Sigmoid colon (tissue), 7 donors: ENCODE results near the gene RERGL. TPM values are rescaled to one million over a fixed set of nuclear protein-coding genes. Genes with fewer than 3 reads are reported as not detected.

ENCODE experiments used
- DNase-seq: peaks from one replicate; pipeline ENCODE4 v3.0.0-alpha.2; 2019
- H3K27ac ChIP-seq, 4 donors: fragments of 200-600 bp; sonication (generic); one replicate each; pipeline ENCODE4 v1.5.1; 2016 to 2019; ENCODE audit warnings: mild to moderate bottlenecking in 1 of 4
- H3K27me3 ChIP-seq, 3 donors: fragments of 200-600 bp; sonication (generic); one replicate each; pipeline ENCODE4 v1.5.1; 2019; ENCODE audit warnings: mild to moderate bottlenecking in 1 of 3
- H3K36me3 ChIP-seq, 4 donors: fragments of 200-600 bp; sonication (generic); one replicate each; pipeline ENCODE4 v1.5.1; 2016 to 2019
- H3K4me1 ChIP-seq, 4 donors: fragments of 200-600 bp; sonication (generic); one replicate each; pipeline ENCODE4 v1.5.1; 2017 to 2019
- H3K4me3 ChIP-seq, 4 donors: fragments of 200-600 bp; sonication (generic); one replicate each; pipeline ENCODE4 v1.5.1; 2017 to 2019; ENCODE audit warnings: mild to moderate bottlenecking in 2 of 4, moderate library complexity in 1 of 4
- H3K9me3 ChIP-seq, 4 donors: fragments of 200-600 bp in 3 of 4; sonication (generic) in 3 of 4; one replicate each; pipeline versions ENCODE4 v1.5.1 to v1.6.1; 2013 to 2019
- EP300 ChIP-seq, 4 donors: sonication (generic); formaldehyde crosslinking; IDR thresholded peaks; one replicate each; pipeline ENCODE4 v1.6.1; 2017; ENCODE audit warnings: antibody characterized with exemption in 4 of 4
- POLR2A ChIP-seq, 2 donors: fragments of 450-650 bp; IDR thresholded peaks; one replicate each; pipeline ENCODE4 v1.6.1; 2016; ENCODE audit warnings: antibody characterized with exemption in 2 of 2, mild to moderate bottlenecking in 2 of 2, moderate library complexity in 2 of 2
- POLR2AphosphoS5 ChIP-seq, 4 donors: sonication (generic); formaldehyde crosslinking; IDR thresholded peaks; one replicate each; pipeline ENCODE4 v1.6.1; 2017; ENCODE audit warnings: antibody characterized with exemption in 4 of 4
- WGBS, 2 donors: extraction: QIAGEN DNeasy Blood & Tissue Kit; methylation state at CpG; one replicate each; pipeline ENCODE4 v1.1.7; 2013; 5-methylcytosine and 5-hydroxymethylcytosine counted together
- intact Hi-C: fragments of 100-400 bp; cut with DNase I; formaldehyde crosslinking; loops from one replicate; pipeline ENCODE4 v1.15.1; 2023
- polyA plus RNA-seq, 3 donors: library from polyadenylated mRNA; stranded (reverse); fragments of 200-250 nt; gene quantifications; one replicate each; pipeline ENCODE4 v1.2.3, GENCODE V29; 2013
- total RNA-seq, 4 donors: library from RNA; depleted of rRNA; stranded (reverse); fragments of >200 nt; gene quantifications; one replicate each; pipeline ENCODE4 v1.1.0, GENCODE V29; 2016
- TF ChIP-seq, protein P1 (sequence below), 4 experiments: fragments of 450-650 bp in 3 of 4; fragments of 200-600 bp in 1 of 4; IDR thresholded peaks; one replicate each; pipeline ENCODE4 v1.5.1; 2016 to 2019; ENCODE audit warnings: antibody characterized with exemption in 4 of 4, mild to moderate bottlenecking in 3 of 4, moderate library complexity in 2 of 4
- donor health status: healthy with polysubstance abuse.
- donor health status: Bipolar disorder and iron deficiency.
- donor health status: healthy.

RERGL gene
- total and polyA plus RNA-seq, 7 donors, result 2.5 to 14.6 (median 3.4) TPM; not detected in 2

DNA sequence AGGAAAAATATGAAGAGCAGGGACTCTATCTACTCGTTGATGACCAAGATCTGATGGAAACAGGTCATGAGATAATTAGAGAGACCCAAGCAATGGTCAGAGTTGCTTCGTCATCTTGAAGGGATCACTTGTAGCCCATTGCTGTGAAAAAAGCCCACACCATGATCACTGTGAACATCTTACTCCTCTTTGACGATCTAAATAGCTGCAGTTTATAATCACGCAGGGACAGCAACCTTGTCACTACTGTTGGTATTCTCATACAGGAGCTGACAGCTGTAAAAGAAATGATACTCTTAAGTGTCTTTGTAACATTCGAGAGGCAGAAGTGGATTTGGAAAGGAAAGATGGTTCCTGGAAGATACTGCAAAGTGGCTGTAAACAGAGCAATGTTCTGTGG, 33.7 kb upstream of the RERGL start:
- H3K4me1 ChIP-seq, result no peaks in the 10 kb centered on the region
- no peaks in the 10 kb centered on the region for H3K27me3 ChIP-seq
- 64 to 78% methylated on average over 5 of the region's 5 CpGs for WGBS, 2 donors

DNA sequence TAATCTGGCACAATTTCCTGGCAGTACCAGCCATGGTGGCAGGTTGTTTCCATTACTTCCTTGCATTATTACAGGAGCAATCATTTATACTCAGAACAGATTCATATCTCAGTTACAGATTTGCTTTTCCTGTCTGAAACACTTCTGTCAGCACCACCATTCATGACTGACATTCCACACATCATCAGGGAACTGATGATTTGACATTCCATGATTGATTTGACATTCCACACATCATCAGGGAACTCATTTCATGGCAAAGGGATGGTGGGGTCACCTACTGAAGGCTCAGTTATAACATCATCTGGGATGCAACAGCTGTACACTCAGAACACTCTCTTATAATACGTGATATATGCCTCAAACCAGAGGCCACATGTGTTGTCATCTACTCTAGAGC, 30.9 kb upstream of the RERGL start:
- Histone ChIP-seq H3K36me3 (no peaks in the 10 kb centered on the region), H3K27me3 (no peaks in the 10 kb centered on the region), H3K4me3 (no peak overlapping the region), H3K4me1 (no peaks in the 10 kb centered on the region), H3K9me3 (peaks cover 0 to 5% (median 0%) of the 10 kb centered on the region in 4 donors), H3K27ac (no peak overlapping the region)
- TF ChIP-seq POLR2AphosphoS5 (IDR thresholded peaks at IDR 0.05), result no peak
- TF ChIP-seq, protein P1, sequence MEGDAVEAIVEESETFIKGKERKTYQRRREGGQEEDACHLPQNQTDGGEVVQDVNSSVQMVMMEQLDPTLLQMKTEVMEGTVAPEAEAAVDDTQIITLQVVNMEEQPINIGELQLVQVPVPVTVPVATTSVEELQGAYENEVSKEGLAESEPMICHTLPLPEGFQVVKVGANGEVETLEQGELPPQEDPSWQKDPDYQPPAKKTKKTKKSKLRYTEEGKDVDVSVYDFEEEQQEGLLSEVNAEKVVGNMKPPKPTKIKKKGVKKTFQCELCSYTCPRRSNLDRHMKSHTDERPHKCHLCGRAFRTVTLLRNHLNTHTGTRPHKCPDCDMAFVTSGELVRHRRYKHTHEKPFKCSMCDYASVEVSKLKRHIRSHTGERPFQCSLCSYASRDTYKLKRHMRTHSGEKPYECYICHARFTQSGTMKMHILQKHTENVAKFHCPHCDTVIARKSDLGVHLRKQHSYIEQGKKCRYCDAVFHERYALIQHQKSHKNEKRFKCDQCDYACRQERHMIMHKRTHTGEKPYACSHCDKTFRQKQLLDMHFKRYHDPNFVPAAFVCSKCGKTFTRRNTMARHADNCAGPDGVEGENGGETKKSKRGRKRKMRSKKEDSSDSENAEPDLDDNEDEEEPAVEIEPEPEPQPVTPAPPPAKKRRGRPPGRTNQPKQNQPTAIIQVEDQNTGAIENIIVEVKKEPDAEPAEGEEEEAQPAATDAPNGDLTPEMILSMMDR (IDR thresholded peaks at IDR 0.05), result no peak
- intact Hi-C loops, result no loop called here
- WGBS, 2 donors, result 43 to 82% methylated on average over 1 of the region's 1 CpG
- DNase-seq, result no peak

More for the DNA sequence above, 33.7 kb upstream of the RERGL start:
- no peak overlapping the region for H3K27ac ChIP-seq
- H3K9me3 ChIP-seq, result peaks cover 0 to 14% (median 6%) of the 10 kb centered on the region in 4 donors
- intact Hi-C loops, result no loop called here
- DNase-seq, result no peak
- H3K4me3 ChIP-seq, result no peak overlapping the region
- no peaks in the 10 kb centered on the region for H3K36me3 ChIP-seq
- TF ChIP-seq, protein P1 (IDR thresholded peaks at IDR 0.05), result no peak
- TF ChIP-seq POLR2A (IDR thresholded peaks at IDR 0.05) (no peak), POLR2AphosphoS5 (IDR thresholded peaks at IDR 0.05) (no peak), EP300 (IDR thresholded peaks at IDR 0.05) (no peak)

DNA sequence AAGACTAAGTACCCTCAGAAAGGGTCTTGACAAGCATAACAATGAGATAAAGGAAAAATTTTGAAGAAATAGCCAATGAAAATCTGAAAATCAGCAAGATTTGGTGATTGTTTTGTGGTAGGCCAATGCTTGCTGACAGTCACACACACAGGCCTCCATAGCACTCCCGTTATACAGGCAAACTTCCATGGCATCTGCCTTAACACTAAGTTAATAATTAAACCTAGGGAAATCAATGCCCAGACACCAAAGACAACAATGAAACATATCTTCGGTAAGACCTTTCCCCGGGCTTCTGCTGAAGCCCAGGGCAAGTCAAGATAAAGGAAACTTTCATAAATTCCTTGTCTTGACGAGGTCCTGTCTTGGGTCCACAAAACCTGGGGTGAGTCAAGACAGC, 18.6 kb upstream of the RERGL start:
- intact Hi-C loops, result no loop called here
- 28 to 66% methylated on average over 4 of the region's 4 CpGs for WGBS, 2 donors
- Histone ChIP-seq H3K4me1 (no peaks in the 10 kb centered on the region), H3K27me3 (no peaks in the 10 kb centered on the region), H3K36me3 (no peaks in the 10 kb centered on the region), H3K9me3 (no peaks in the 10 kb centered on the region), H3K4me3 (no peak overlapping the region), H3K27ac (no peak overlapping the region)
- no peak for DNase-seq
- no peak for TF ChIP-seq POLR2AphosphoS5 (IDR thresholded peaks at IDR 0.05)
- TF ChIP-seq, protein P1 (IDR thresholded peaks at IDR 0.05), result no peak
- no peak for TF ChIP-seq EP300 (IDR thresholded peaks at IDR 0.05)
- TF ChIP-seq POLR2A (IDR thresholded peaks at IDR 0.05), result no peak

DNA sequence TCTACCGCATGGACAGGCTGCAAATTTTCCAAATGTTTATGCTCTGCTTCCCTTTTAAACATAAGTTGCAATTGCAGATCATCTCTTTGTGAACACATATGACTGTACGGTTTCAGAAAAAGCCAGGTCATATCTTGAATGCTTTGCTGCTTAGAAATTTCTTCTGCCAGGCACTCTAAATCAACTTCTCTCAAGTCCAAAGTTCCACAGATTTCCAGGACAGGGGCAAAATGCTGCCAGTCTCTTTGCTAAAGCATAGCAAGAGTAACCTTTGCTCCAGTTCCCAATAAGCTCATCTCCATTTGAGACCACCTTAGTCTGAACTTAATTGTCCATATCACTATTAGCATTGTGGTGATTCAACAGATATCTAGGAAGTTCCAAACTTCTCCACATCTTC, 13.6 kb upstream of the RERGL start:
- no peaks in the 10 kb centered on the region for H3K36me3 ChIP-seq
- intact Hi-C loops, result no loop called here
- DNase-seq, result no peak
- no peaks in the 10 kb centered on the region for H3K27me3 ChIP-seq
- no peaks in the 10 kb centered on the region for H3K9me3 ChIP-seq
- 89 to 91% methylated on average over 2 of the region's 2 CpGs for WGBS, 2 donors
- no peaks in the 10 kb centered on the region for H3K4me1 ChIP-seq
- H3K27ac ChIP-seq, result no peak overlapping the region
- no peak overlapping the region for H3K4me3 ChIP-seq
- TF ChIP-seq, protein P1 (IDR thresholded peaks at IDR 0.05), result no peak
- no peak for TF ChIP-seq POLR2A (IDR thresholded peaks at IDR 0.05)
- TF ChIP-seq EP300 (IDR thresholded peaks at IDR 0.05), result no peak
- TF ChIP-seq POLR2AphosphoS5 (IDR thresholded peaks at IDR 0.05), result no peak

DNA sequence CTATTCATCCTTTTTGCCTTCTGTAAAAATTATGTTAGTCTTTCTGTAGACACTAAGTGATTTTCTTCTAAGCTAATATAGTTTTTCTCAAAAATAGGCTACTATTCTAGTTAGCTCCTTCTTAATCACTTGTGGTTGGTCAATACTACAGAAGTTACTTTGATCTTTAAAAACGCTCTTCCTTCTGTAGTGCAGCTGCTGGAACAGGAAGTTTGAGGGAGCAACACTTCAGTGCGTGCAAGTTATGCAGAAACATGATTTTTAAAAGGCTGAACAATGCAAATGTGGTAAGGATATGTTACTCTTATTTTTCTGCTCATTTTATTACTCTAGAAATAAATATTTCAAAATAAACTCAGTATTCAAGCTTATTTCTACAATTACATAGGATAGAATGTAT, 11.1 kb upstream of the RERGL start:
- Histone ChIP-seq H3K4me3 (no peak overlapping the region), H3K4me1 (no peaks in the 10 kb centered on the region), H3K36me3 (no peaks in the 10 kb centered on the region), H3K27ac (no peak overlapping the region), H3K27me3 (no peaks in the 10 kb centered on the region), H3K9me3 (no peaks in the 10 kb centered on the region)
- WGBS, 2 donors, result 26 to 39% methylated on average over 2 of the region's 2 CpGs
- intact Hi-C loops, result no loop called here
- TF ChIP-seq, protein P1 (IDR thresholded peaks at IDR 0.05), result no peak
- TF ChIP-seq POLR2A (IDR thresholded peaks at IDR 0.05), result no peak
- no peak for TF ChIP-seq POLR2AphosphoS5 (IDR thresholded peaks at IDR 0.05)
- no peak for TF ChIP-seq EP300 (IDR thresholded peaks at IDR 0.05)
- no peak for DNase-seq
